ENCODE results near the gene ZBTB26. TPM values are rescaled to one million over a fixed set of nuclear protein-coding genes. Genes with fewer than 3 reads are reported as not detected.

ZBTB26 gene
- total and polyA plus RNA-seq, 10 of the 15 experiments (the other 5 are each of a cell fraction or from before 2014, with no cell fraction given), result 1.8 to 19.5 (median 4.5) TPM

DNA sequence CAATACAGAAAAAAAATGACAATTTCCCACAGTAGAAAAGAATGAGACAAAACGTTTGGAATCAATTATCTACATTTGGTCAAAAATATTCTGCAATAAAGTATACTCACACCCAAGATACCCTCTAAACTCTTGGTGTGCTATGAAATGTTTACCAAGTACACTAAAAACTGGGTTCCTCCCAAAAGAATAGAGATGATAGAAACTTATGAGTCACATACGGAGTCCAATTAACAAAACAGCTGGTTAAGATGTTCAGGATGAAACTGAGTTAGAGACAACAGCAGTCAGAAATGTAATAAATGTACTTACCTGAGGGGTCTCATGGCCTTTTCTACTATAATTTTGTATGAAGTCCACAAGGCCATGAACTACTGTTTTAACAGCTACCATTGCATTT, 51.9 kb downstream of the ZBTB26 start:
- H3K27ac ChIP-seq (ENCODE audit: control insufficient read depth, insufficient read depth), result no peak overlapping the region
- H3K27me3 ChIP-seq (replicated peaks in 1 of 2; ENCODE audit: control insufficient read depth in 2 of 2, insufficient read depth in 2 of 2, low read length in 1 of 2), result no peaks in the 10 kb centered on the region
- 61% methylated on average over 2 of the region's 2 CpGs for WGBS (ENCODE audit: insufficient coverage, insufficient replicate concordance, low lambda C conversion rate, missing lambda C conversion rate)
- H3K9me3 ChIP-seq (replicated peaks; ENCODE audit: control insufficient read depth, insufficient read depth, low read length), result no peaks in the 10 kb centered on the region
- ATAC-seq (no peak), DNase-seq (ENCODE audit: low read depth, low spot score) (no peak), FAIRE-seq (no peak)
- no peaks in the 10 kb centered on the region for H4K20me1 ChIP-seq (ENCODE audit: control insufficient read depth, insufficient read depth)
- BruUV-seq (replicated peaks), result no TSS peak
- H3K4me3 ChIP-seq, result no peak overlapping the region
- ChIA-PET CTCF (interaction anchor here (1.7 kb wide), 1 partner anchor 111 kb away, joined by 5 read pairs; no protein-coding TSS in a partner anchor), POLR2A (no interaction called here), SMC1A (ENCODE audit: uncharacterized antibody, unreplicated experiment) (interaction anchor here (0.6 to 1.5 kb wide), 2 partner anchors 23 to 426 kb away, joined by 3 to 4 read pairs; no protein-coding TSS in a partner anchor), RAD21 (ENCODE audit: unreplicated experiment) (no interaction called here)
- intact Hi-C loops (cut with micrococcal nuclease; ENCODE audit: unreplicated experiment), result no loop called here
- H3K9ac ChIP-seq (ENCODE audit: control insufficient read depth, insufficient read depth, low read length), result no peak overlapping the region
- H3K79me2 ChIP-seq (ENCODE audit: control insufficient read depth, insufficient read depth, low read length), result no peaks in the 10 kb centered on the region
- no peak overlapping the region for H2AFZ ChIP-seq (ENCODE audit: control insufficient read depth, low read depth, low read length)
- H3K36me3 ChIP-seq (ENCODE audit: control insufficient read depth in 2 of 2, insufficient read depth in 2 of 2, low read length in 1 of 2), result peaks cover 7 to 38% of the 10 kb centered on the region in 2 experiments
- no peak overlapping the region for H3K4me2 ChIP-seq (ENCODE audit: control insufficient read depth, insufficient read depth)
- H3K4me1 ChIP-seq (ENCODE audit: control insufficient read depth, insufficient read depth, low read length), result no peaks in the 10 kb centered on the region
- in situ Hi-C loops (cut with MboI), result no loop called here
- TF ChIP-seq, protein P1, sequence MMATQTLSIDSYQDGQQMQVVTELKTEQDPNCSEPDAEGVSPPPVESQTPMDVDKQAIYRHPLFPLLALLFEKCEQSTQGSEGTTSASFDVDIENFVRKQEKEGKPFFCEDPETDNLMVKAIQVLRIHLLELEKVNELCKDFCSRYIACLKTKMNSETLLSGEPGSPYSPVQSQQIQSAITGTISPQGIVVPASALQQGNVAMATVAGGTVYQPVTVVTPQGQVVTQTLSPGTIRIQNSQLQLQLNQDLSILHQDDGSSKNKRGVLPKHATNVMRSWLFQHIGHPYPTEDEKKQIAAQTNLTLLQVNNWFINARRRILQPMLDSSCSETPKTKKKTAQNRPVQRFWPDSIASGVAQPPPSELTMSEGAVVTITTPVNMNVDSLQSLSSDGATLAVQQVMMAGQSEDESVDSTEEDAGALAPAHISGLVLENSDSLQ (IDR thresholded peaks at IDR 0.05), result no peak
- TF ChIP-seq NFYB (IDR thresholded peaks at IDR 0.05; ENCODE audit: insufficient read depth, low read depth, low read length) (no peak), SREBF2 (IDR thresholded peaks at IDR 0.05; ENCODE audit: low read length) (no peak), BACH1 (IDR thresholded peaks at IDR 0.05; ENCODE audit: borderline replicate concordance) (no peak), ZBED1 (IDR thresholded peaks at IDR 0.05; ENCODE audit: borderline replicate concordance) (no peak), NFYA (IDR thresholded peaks at IDR 0.05; ENCODE audit: borderline replicate concordance, low read depth, low read length) (no peak), ZNF384 (IDR thresholded peaks at IDR 0.05; ENCODE audit: borderline replicate concordance, low read depth, low read length) (no peak), EZH2 (IDR thresholded peaks at IDR 0.05; ENCODE audit: borderline replicate concordance, control insufficient read depth, low read depth, low read length) (no peak)
- TF ChIP-seq, protein P2, sequence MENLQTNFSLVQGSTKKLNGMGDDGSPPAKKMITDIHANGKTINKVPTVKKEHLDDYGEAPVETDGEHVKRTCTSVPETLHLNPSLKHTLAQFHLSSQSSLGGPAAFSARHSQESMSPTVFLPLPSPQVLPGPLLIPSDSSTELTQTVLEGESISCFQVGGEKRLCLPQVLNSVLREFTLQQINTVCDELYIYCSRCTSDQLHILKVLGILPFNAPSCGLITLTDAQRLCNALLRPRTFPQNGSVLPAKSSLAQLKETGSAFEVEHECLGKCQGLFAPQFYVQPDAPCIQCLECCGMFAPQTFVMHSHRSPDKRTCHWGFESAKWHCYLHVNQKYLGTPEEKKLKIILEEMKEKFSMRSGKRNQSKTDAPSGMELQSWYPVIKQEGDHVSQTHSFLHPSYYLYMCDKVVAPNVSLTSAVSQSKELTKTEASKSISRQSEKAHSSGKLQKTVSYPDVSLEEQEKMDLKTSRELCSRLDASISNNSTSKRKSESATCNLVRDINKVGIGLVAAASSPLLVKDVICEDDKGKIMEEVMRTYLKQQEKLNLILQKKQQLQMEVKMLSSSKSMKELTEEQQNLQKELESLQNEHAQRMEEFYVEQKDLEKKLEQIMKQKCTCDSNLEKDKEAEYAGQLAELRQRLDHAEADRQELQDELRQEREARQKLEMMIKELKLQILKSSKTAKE (IDR thresholded peaks at IDR 0.05; ENCODE audit: low read depth, poor library complexity, severe bottlenecking), result no peak
